HG03342 (cell line): ENCODE measurements around the gene SLC9A9.
"Not testable (repeated sequence)": the region's sequence is repeated elsewhere in the genome, so short reads cannot be mapped to it uniquely, and the experiment has no call there.

Source experiments
- ATAC-seq: cut with Tn5 transposase; IDR thresholded peaks from one replicate; pipeline ENCODE4 v1.9.1; 2021; ENCODE audit warnings: mild to moderate bottlenecking, moderate library complexity; ENCODE audit not compliant: unreplicated experiment

The SLC9A9 gene

GRCh38 chr3:143302638-143303171 lies 545.6 kb downstream of the SLC9A9 start:
- ATAC-seq = no peak

- no peak for ATAC-seq
Measured at GRCh38 chr3:143301031-143301901, 547.0 kb downstream of the SLC9A9 start.

GRCh38 chr3:143298886-143299535 lies 549.3 kb downstream of the SLC9A9 start:
- no peak for ATAC-seq

- ATAC-seq = no peak
Measured at GRCh38 chr3:143298380-143298779, 549.9 kb downstream of the SLC9A9 start.

GRCh38 chr3:143295201-143296080 lies 552.8 kb downstream of the SLC9A9 start:
- ATAC-seq = no peak

GRCh38 chr3:143294188-143294587 lies 554.1 kb downstream of the SLC9A9 start:
- peak; percentile 63 for ATAC-seq

GRCh38 chr3:143291836-143292447 lies 556.3 kb downstream of the SLC9A9 start:
- no peak for ATAC-seq

- no peak for ATAC-seq
Measured at GRCh38 chr3:143288944-143289343, 559.3 kb downstream of the SLC9A9 start.

GRCh38 chr3:143287403-143287802 lies 560.9 kb downstream of the SLC9A9 start:
- ATAC-seq = no peak

- no peak for ATAC-seq
Measured at GRCh38 chr3:143286392-143287010, 561.8 kb downstream of the SLC9A9 start.

- ATAC-seq = no peak
Measured at GRCh38 chr3:143283432-143284128, 564.7 kb downstream of the SLC9A9 start.

GRCh38 chr3:143280984-143281383 lies 567.3 kb downstream of the SLC9A9 start:
- no peak for ATAC-seq

- not testable (repeated sequence) for ATAC-seq
Measured at GRCh38 chr3:143279567-143279966, 568.7 kb downstream of the SLC9A9 start.

GRCh38 chr3:143278721-143279120 lies 569.5 kb downstream of the SLC9A9 start:
- ATAC-seq = no peak

- no peak for ATAC-seq
Measured at GRCh38 chr3:143277531-143277930, 570.7 kb downstream of the SLC9A9 start.

- peak; percentile 79 for ATAC-seq
Measured at GRCh38 chr3:143276592-143276991, 571.7 kb downstream of the SLC9A9 start.

- ATAC-seq = no peak
Measured at GRCh38 chr3:143273975-143274690, 574.1 kb downstream of the SLC9A9 start.

GRCh38 chr3:143271136-143271535 lies 577.1 kb downstream of the SLC9A9 start:
- ATAC-seq = no peak

GRCh38 chr3:143269741-143270140 lies 578.5 kb downstream of the SLC9A9 start:
- ATAC-seq = no peak
